ENCODE measurements around the gene LZTS3. TPM values are rescaled to one million over a fixed set of nuclear protein-coding genes. Genes with fewer than 3 reads are reported as not detected.
"Not testable (repeated sequence)": the region's sequence is repeated elsewhere in the genome, so short reads cannot be mapped to it uniquely, and the experiment has no call there.

LZTS3 gene
- total RNA-seq, 1 donor from 2014 or later: 7.7 TPM

- DNase-seq (ENCODE audit: low read depth in 2 of 2): no peak
Observed at GRCh38 chr20:3192226-3193015, 19.1 kb upstream of the LZTS3 start.

GRCh38 chr20:3190681-3191111, 17.3 kb upstream of the LZTS3 start:
- DNase-seq (ENCODE audit: low read depth in 2 of 2): no peak

GRCh38 chr20:3189561-3190131, 16.3 kb upstream of the LZTS3 start:
- DNase-seq (ENCODE audit: low read depth in 2 of 2): no peak

GRCh38 chr20:3188823-3189413, 15.6 kb upstream of the LZTS3 start:
- DNase-seq (ENCODE audit: low read depth in 2 of 2): no peak

GRCh38 chr20:3187861-3188260, 14.5 kb upstream of the LZTS3 start:
- not testable (repeated sequence) for DNase-seq (ENCODE audit: low read depth in 2 of 2)

- DNase-seq (ENCODE audit: low read depth in 2 of 2): no peak
Observed at GRCh38 chr20:3183896-3184612, 10.7 kb upstream of the LZTS3 start.

GRCh38 chr20:3182429-3182828, 9.1 kb upstream of the LZTS3 start:
- DNase-seq (ENCODE audit: low read depth in 2 of 2): not testable (repeated sequence)

- DNase-seq (ENCODE audit: low read depth in 2 of 2): peak; percentile 39 to 68
Observed at GRCh38 chr20:3181270-3181669, 7.9 kb upstream of the LZTS3 start.

GRCh38 chr20:3180319-3180718, 7.0 kb upstream of the LZTS3 start:
- DNase-seq (ENCODE audit: low read depth in 2 of 2): no peak

GRCh38 chr20:3177746-3178485, 4.6 kb upstream of the LZTS3 start:
- no peak for DNase-seq (ENCODE audit: low read depth in 2 of 2)

GRCh38 chr20:3175270-3175669, 1.9 kb upstream of the LZTS3 start:
- no peak for DNase-seq (ENCODE audit: low read depth in 2 of 2)

GRCh38 chr20:3174442-3175261, 1.3 kb upstream of the LZTS3 start:
- peak; percentile 34 to 45 for DNase-seq (ENCODE audit: low read depth in 2 of 2)

- peak; percentile 83 to 88 for DNase-seq (ENCODE audit: low read depth in 2 of 2)
Observed at GRCh38 chr20:3173610-3174441, 477 bp upstream of the LZTS3 start.

- DNase-seq (ENCODE audit: low read depth in 2 of 2): no peak
Observed at GRCh38 chr20:3172126-3172932, 1.0 kb downstream of the LZTS3 start.

- no peak for DNase-seq (ENCODE audit: low read depth in 2 of 2)
Observed at GRCh38 chr20:3171391-3172125, 1.8 kb downstream of the LZTS3 start.

- no peak for DNase-seq (ENCODE audit: low read depth in 2 of 2)
Observed at GRCh38 chr20:3168829-3169590, 4.3 kb downstream of the LZTS3 start.
